ENCODE measurements around the gene MMP24.

- TF ChIP-seq CTCF (IDR thresholded peaks at IDR 0.05): no peak
- no peak for TF ChIP-seq POLR2A (IDR thresholded peaks at IDR 0.05)
These were observed 22.4 kb downstream of the MMP24 start for GRCh38 chr20:35248641-35249475.

Data from uterus (tissue), 2 donors.